ENCODE results near the gene COQ2.

COQ2 gene

GRCh38 chr4:83267121-83267829 is 17.3 kb downstream of the COQ2 start (continued):
- peak; percentile 86; the same call in 1 of the 2 replicates for TF ChIP-seq PRDM6 (tag by site-specific recombination; IDR thresholded peaks at IDR 0.05)
- TF ChIP-seq ZBTB7A (tag by site-specific recombination; IDR thresholded peaks at IDR 0.05; ENCODE audit: low read depth) = no peak
- TF ChIP-seq ZBTB49 (tag by site-specific recombination; IDR thresholded peaks at IDR 0.05; ENCODE audit: low read depth) = no peak
- no peak for TF ChIP-seq ZBTB44 (tag by site-specific recombination; IDR thresholded peaks at IDR 0.05)
- TF ChIP-seq ZNF843 (tag by site-specific recombination; IDR thresholded peaks at IDR 0.05) = peak; percentile 77
- no peak for TF ChIP-seq ZNF558 (tag by site-specific recombination; IDR thresholded peaks at IDR 0.05)
- no peak for TF ChIP-seq ZNF214 (tag by site-specific recombination; IDR thresholded peaks at IDR 0.05; ENCODE audit: borderline replicate concordance)
- no peak for TF ChIP-seq MYNN (tag by site-specific recombination; IDR thresholded peaks at IDR 0.05; ENCODE audit: borderline replicate concordance)
- TF ChIP-seq ZNF404 (tag by site-specific recombination; IDR thresholded peaks at IDR 0.05) = no peak
- no peak for TF ChIP-seq ZNF248 (tag by site-specific recombination; IDR thresholded peaks at IDR 0.05)
- TF ChIP-seq KLF8 (tag by site-specific recombination; IDR thresholded peaks at IDR 0.05) = 0 out of 2 replicates have a peak, but pooled peaks have one; percentile 27
- TF ChIP-seq EGR2 (tag by site-specific recombination; IDR thresholded peaks at IDR 0.05; ENCODE audit: low read depth) = no peak
- peak; percentile 35; the same call in 1 of the 2 replicates for TF ChIP-seq GLIS1 (tag by site-specific recombination; IDR thresholded peaks at IDR 0.05)
- no peak for TF ChIP-seq TRIM28 (IDR thresholded peaks at IDR 0.05; ENCODE audit: borderline replicate concordance, low read length)
- no peak for TF ChIP-seq ZNF423 (tag by site-specific recombination; IDR thresholded peaks at IDR 0.05)
- TF ChIP-seq ZNF221 (tag by site-specific recombination; IDR thresholded peaks at IDR 0.05; ENCODE audit: borderline replicate concordance) = no peak
- no peak for TF ChIP-seq SCRT2 (tag by site-specific recombination; IDR thresholded peaks at IDR 0.05)
- TF ChIP-seq TSHZ1 (tag by site-specific recombination; IDR thresholded peaks at IDR 0.05; ENCODE audit: borderline replicate concordance) = no peak
- no peak for TF ChIP-seq ZNF324 (tag by site-specific recombination; IDR thresholded peaks at IDR 0.05)
- no peak for TF ChIP-seq ZNF366 (tag by site-specific recombination; conservative IDR thresholded peaks at IDR 0.05)
- TF ChIP-seq ZNF530 (tag by site-specific recombination; IDR thresholded peaks at IDR 0.05; ENCODE audit: low read depth) = no peak
- TF ChIP-seq ZNF391 (tag by site-specific recombination; IDR thresholded peaks at IDR 0.05; ENCODE audit: borderline replicate concordance, low read depth) = no peak
- TF ChIP-seq ZNF776 (tag by site-specific recombination; IDR thresholded peaks at IDR 0.05; ENCODE audit: borderline replicate concordance) = no peak
- TF ChIP-seq ZNF362 (tag by site-specific recombination; IDR thresholded peaks at IDR 0.05) = no peak
- no peak for TF ChIP-seq ZNF548 (tag by site-specific recombination; IDR thresholded peaks at IDR 0.05)
- no peak for TF ChIP-seq OVOL3 (tag by site-specific recombination; IDR thresholded peaks at IDR 0.05)
- no peak for TF ChIP-seq ZNF792 (tag by site-specific recombination; IDR thresholded peaks at IDR 0.05)
- no peak for TF ChIP-seq ZNF449 (tag by site-specific recombination; IDR thresholded peaks at IDR 0.05)
- no peak for TF ChIP-seq ZNF416 (tag by site-specific recombination; IDR thresholded peaks at IDR 0.05)
